ENCODE data around the gene BACH2.
A peak's percentile ranks its signal among the peaks of the same experiment; 100 is the strongest.

The BACH2 gene

DNA sequence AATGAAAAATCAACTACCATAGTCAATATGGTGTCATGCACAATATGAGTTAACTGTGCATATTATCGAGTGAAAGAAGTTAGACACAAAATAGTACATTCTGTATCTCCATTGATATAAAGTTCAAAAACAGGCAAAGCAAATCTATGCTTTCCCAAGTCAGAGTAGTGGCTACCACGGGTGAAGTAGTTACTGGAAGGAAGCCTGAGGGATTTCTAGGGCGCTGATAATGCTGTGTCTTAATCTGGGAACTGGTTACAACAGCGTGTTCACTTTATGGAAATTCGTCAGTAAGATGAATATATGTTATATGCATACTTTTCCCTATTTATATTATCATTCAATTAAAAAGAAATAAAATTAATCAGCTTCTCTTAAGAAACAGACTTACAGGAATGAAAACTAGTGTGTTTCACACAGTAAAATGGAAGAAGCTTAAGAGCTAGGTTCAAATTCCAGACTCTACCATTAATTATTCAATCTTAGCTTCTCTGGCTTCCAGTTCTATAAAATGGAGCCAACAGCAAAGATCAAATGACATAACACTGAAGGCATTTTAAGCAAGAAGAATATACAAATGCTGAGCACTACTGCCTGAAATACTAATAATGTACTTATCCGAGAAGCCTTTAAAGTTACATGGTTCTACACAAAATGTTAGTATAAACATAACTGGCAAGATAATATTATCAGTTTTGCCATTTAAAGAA lies 19.2 kb downstream of the BACH2 start:
- DNase-seq (ENCODE audit: low read depth) = no peak

- DNase-seq (ENCODE audit: low read depth) = peak; percentile 77
Measured at GRCh38 chr6:90274451-90275030, 22.1 kb downstream of the BACH2 start.

DNA sequence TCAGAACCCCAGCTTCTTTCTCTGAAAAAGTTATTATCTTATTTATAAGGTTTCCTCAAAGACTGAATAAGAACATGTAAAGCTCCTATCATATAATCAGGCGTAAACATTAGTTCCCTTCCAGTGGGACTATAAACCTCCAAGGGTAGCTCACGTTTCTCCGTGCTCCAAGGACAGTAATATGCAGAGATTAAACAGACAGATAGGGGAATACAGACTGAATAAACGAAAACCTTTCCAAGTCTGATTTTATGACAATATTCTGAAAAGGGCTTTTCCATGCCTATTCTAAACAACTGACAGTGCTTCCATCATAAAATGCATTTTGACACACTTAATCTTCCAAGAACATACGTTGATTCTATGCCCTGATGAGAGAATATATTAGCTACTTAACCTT lies 22.8 kb downstream of the BACH2 start:
- no peak for DNase-seq (ENCODE audit: low read depth)

GRCh38 chr6:90272895-90273294 lies 23.7 kb downstream of the BACH2 start:
- DNase-seq (ENCODE audit: low read depth) = no peak

DNA sequence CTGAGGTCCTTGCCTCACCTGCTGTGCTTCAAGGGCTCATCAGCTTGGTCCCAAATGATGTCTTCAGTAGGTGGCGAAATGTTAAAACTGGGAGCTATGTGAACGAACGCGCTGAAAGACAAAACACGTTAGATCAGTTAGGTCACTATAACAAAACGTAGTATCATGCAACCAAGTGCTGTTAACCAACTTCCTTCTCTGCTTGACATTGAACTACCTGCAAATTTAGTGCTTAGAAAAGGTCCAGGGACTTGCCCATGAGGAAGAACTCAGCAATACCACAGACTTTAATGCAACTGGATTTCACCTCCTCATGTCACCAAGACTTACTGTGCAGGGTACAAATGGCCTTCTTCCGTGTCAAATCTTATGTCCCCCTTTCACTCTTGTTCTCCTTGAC lies 24.8 kb downstream of the BACH2 start:
- DNase-seq (ENCODE audit: low read depth) = no peak

DNA sequence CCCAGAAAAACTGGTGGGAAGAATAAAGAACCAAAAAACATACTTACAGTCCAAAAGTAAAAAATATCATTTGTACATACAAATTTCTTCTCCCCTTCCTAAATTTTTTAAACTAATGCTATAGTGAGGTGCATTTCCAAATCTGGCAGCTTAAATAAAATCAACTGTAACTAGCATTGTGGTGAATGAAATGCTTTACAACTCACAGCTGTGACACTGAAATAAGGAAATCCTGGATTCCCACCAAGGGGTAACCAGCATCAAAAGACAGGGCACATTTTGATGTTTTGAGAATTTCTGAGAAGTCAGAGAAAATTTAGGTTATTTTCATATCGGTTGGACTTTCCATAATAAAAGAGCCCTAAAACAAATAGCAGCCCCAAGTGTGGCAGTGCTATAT lies 27.3 kb downstream of the BACH2 start:
- DNase-seq (ENCODE audit: low read depth) = no peak

- DNase-seq (ENCODE audit: low read depth) = no peak
Measured at GRCh38 chr6:90268178-90268577, 28.5 kb downstream of the BACH2 start.

DNA sequence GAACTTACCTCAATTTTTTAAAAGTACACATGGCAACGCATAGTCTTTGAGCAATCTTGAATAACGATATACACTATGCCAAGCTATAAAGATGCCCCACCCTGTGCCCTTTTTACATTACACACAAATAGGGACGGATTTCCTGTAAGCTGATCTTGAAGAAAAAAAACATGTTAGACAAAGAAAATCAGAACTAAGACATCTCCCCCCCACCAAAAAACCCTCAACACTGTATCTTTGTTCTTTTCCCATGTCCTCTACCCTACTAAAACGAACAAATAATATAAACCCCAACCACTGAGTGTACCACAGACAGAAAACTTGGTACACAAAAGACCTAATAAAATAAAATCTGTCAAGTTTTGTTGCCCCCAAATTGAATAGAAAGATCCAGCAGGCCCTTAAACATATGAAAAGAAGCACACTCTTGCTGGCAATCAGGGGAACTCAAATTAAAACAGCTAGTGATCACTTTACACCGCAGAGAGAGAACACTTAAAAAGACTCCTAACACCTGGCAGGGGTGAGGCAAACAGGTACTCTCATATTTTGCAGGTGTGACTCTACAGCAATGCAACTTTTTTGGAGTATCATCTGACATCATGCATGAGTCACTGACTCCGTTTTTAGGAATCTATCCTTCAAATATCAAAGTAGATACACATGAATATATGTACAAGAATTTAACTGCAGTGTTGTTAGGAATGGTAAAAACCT lies 29.6 kb downstream of the BACH2 start:
- DNase-seq (ENCODE audit: low read depth) = no peak

DNA sequence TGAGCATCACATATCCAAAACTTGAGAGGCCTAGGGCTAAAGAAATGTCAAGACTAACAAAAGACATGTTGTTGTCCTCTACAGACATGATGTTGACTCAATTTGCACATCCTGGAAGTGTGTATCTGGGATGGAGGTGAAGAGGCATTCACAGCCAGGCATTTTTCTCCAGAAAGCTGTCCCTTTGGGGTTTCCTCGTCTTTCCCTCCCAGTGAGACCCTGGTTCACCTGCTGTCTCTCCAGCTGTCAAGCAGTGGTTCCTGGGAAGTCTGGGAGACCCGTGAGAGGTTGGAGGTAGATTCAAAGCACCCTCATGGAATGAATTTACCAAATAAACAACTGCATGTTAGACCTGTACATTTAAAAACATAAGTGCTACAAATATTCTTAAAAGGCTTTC lies 32.1 kb downstream of the BACH2 start:
- DNase-seq (ENCODE audit: low read depth) = no peak

GRCh38 chr6:90263633-90264032 lies 33.0 kb downstream of the BACH2 start:
- no peak for DNase-seq (ENCODE audit: low read depth)

DNA sequence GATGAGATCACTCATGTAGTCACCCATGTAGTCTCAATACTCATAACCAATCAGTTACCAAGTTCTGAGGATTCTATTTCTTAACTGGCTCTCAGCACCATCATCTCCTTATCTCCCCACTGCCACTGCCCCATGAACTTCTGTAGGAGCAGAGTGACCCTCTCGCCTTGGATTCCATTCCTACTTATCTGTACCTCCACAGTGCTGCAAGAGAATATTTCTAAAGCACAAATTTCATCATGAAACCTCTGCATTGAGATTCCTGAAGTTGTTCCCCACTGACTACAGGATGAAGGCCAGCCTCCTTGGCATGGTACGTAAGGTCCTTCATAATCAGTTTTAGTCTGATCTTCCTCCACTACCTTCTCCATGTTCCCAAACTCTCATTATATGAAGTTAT lies 34.8 kb downstream of the BACH2 start:
- no peak for DNase-seq (ENCODE audit: low read depth)

GRCh38 chr6:90257486-90257738 lies 39.2 kb downstream of the BACH2 start:
- DNase-seq (ENCODE audit: low read depth) = no peak

- DNase-seq (ENCODE audit: low read depth) = no peak
Measured at GRCh38 chr6:90256698-90257485, 39.8 kb downstream of the BACH2 start.

GRCh38 chr6:90253631-90254030 lies 43.0 kb downstream of the BACH2 start:
- no peak for DNase-seq (ENCODE audit: low read depth)

DNA sequence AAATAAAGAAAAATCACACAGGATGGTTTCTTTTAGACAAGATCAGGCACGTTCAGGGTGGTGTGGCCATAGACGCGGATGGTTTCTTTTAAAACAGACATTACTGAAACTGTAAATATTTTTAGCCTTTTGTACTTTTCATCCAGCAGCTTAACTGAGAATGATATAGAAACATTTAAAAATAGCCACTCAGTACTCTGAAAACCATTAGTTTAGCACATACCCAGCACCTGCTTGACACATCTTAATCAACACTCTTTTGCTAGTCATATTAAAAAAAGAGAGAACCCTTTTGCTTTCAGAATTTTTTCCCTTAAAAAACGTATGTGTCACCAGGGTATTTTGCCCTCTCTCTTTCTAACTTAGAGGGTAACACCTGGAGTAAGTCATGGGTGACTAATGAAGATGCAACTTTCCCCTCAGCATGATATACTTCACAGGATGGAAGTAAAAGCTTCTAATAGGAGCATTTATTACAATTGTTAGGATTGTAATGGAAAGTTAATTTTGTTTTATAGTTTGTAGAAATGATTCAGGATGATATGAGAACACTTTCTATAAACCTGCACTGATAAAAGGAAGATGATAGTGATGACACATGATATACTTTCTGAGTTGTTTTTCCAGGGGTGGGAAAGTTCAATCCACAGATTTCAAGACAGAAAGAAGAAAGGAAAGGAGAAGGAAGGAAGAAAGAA lies 45.2 kb downstream of the BACH2 start:
- DNase-seq (ENCODE audit: low read depth) = no peak

- no peak for DNase-seq (ENCODE audit: low read depth)
Measured at GRCh38 chr6:90250405-90250804, 46.2 kb downstream of the BACH2 start.

DNA sequence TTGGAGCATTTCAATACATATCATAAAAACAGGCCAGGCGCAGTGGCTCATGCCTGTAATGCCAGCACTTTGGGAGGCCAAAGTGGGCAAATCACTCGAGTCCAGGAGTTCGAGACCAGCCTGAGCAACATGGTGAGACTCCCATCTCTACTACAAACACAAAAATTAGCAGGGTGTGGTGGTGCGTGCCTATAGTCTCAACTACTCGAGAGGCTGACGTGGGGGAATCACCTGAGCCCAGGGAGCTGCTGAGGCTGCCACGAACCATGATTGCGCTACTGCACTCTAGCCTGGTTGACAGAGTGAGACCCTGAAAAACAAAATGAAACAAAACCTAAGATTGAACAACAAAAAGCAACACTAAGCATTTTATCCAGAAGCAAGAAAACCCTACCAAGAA lies 47.2 kb downstream of the BACH2 start:
- DNase-seq (ENCODE audit: low read depth) = no peak

DNA sequence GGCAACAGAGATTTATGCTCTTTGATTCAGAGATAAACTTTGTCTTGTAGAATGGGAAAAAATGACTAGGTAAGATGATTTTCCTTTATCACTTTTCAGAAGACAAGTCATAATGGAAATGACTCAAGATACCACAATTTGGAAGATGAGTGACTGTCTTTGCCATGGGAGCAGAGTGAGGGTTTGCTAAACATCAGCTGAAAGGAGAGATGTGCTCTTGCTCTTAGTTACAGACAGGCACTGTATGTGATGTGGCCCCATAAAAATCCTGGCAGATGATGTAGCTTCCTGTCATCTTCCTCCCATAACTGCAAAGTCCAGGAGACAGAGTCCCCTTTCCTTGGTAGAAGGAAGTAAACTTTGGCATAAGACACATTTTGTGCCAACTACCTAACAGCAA lies 47.6 kb downstream of the BACH2 start:
- DNase-seq (ENCODE audit: low read depth) = no peak

DNA sequence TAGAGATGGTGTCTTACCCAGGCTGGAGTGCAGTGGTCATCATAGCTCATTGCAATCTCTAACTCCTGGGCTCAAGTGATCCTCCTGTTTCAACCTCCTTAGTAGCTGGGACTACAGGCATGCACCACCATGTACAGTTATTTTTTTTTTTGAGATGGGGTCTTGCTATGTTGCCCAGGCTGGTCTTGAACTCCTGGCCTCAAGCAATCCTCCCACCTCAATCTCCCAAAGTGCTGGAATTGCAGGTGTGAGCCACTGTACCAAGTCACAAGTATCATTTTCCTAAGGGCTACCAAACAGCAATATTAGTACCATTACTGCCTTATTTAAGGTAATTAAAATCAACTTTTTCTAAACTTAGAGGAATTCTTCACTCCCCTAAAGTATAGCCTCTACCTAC lies 49.4 kb downstream of the BACH2 start:
- no peak for DNase-seq (ENCODE audit: low read depth)

GRCh38 chr6:90241229-90241880 lies 55.3 kb downstream of the BACH2 start:
- no peak for DNase-seq (ENCODE audit: low read depth)

DNA sequence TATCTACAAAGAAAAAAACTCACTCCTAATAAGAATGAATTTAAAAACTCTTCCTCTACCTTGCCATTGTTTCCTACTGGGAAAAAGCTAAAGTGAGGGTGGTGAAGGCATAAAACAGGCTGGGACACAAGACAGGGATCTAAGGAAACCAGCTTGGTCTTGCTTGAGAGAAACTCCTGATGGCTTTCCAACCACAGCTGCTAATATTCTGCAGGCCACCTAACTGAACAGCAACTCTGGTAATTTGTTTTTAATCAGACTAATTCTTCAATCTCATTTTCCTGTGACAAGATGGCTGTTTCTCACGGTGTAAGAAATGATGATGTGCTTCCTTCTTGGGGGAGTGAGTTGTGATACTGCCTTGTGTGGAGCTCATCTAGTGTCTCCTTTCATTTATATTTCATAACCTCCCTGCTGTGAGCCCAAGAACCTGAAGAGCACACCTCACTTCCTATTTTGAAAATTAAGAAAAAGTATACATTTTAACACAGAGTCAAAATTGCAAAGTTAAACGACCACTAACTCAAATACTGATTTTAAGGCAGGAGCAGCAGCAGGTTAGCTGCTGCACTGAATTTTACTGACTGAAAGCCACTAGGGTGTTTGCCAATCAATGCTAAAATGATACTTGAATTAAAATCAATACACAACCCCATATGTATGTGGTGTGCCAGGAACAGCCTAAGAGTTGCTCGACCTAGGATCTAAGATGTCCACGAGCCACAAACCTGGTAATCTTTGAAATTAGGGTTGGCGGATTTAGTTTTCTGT lies 58.0 kb downstream of the BACH2 start:
- no peak for DNase-seq (ENCODE audit: low read depth)

Data from activated T-cell treated with anti-CD3 and anti-CD28 coated beads for 1 hour (primary cell).